Measurements from ENCODE around the gene POU2F3. TPM values are rescaled to one million over a fixed set of nuclear protein-coding genes. Genes with fewer than 3 reads are reported as not detected.

Gene POU2F3
- total and polyA plus RNA-seq, 2 of the 13 experiments (the other 11 are each of a cell fraction or from before 2014, with no cell fraction given): not detected

DNA sequence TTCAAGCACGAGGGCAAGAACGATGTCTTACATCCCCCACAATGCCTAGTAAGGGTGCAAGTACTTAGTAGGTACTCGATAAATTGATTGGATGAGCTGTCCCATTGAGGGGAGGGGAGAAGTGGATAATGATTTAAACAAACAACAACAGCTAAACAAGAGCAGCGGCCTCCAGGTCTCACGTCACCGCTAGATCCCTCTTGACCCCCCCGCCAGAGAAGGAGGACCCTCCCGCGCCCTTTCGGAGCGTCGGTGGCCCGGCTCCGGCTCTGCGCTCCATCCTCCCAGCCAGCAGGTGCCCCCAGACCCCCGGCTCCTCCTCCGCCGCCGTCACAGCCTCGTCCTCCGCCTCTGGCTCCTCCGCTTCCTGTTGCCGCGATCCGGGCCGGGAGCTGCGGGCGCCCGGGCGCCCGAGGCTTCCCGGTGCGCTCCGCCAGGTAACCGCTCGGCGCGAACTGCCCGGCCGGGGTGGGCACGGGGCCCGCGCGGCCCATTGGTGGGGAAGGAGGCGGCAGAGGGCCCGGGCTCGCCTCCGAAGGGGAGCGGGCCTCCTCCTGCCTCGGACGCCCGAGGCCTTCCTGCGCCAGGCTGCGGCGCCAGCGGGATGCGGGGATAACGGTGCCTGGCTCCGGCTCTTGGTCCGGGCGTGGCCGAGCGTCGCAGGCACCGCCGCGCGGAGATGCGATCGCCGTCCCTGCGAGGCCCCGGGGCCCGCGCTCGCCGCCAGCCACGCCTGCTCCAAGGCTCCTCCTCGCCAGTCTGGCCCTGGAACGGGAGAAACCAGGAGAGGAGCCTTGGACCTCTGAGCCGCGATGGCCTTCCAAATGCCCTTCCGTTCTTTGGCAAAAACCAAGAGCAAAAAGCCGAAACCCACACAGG, 85.2 kb downstream of the POU2F3 start, which contains the start of gene TLCD5 (continued):
- TF ChIP-seq, protein P1, sequence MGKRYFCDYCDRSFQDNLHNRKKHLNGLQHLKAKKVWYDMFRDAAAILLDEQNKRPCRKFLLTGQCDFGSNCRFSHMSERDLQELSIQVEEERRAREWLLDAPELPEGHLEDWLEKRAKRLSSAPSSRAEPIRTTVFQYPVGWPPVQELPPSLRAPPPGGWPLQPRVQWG (CRISPR knock-in tag; IDR thresholded peaks at IDR 0.05; ENCODE audit: borderline replicate concordance, low read depth): no peak
- TF ChIP-seq SRSF9 (IDR thresholded peaks at IDR 0.05; ENCODE audit: borderline replicate concordance, insufficient read depth, low read depth, low read length, poor library complexity, severe bottlenecking) (no peak), CBFB (CRISPR knock-in tag; IDR thresholded peaks at IDR 0.05) (no peak), MBNL3 (CRISPR knock-in tag; conservative IDR thresholded peaks at IDR 0.05) (no peak), NRL (CRISPR knock-in tag; IDR thresholded peaks at IDR 0.05; ENCODE audit: borderline replicate concordance) (no peak), TFDP1 (CRISPR knock-in tag; IDR thresholded peaks at IDR 0.05; ENCODE audit: borderline replicate concordance) (peak; percentile 51; the same call in 1 of the 2 replicates), RARA (CRISPR knock-in tag; IDR thresholded peaks at IDR 0.05) (no peak), JARID2 (CRISPR knock-in tag; IDR thresholded peaks at IDR 0.05; ENCODE audit: insufficient replicate concordance) (no peak), SNAPC4 (CRISPR knock-in tag; IDR thresholded peaks at IDR 0.05) (no peak), SIX1 (CRISPR knock-in tag; IDR thresholded peaks at IDR 0.05; ENCODE audit: borderline replicate concordance) (no peak), POLR2A (IDR thresholded peaks at IDR 0.05; ENCODE audit: insufficient read depth in 1 of 2, low read depth in 2 of 2, low read length in 2 of 2) (peak in 1 of 2 experiments; percentile 42; a peak in 1 of 4 replicates), MTF2 (CRISPR knock-in tag; IDR thresholded peaks at IDR 0.05; ENCODE audit: borderline replicate concordance) (0 out of 2 replicates have a peak, but pooled peaks have one; percentile 43), HMG20A (CRISPR knock-in tag; IDR thresholded peaks at IDR 0.05; ENCODE audit: borderline replicate concordance) (no peak), AGO1 (IDR thresholded peaks at IDR 0.05; ENCODE audit: low read depth, low read length, poor library complexity, severe bottlenecking) (no peak), TFAP4 (IDR thresholded peaks at IDR 0.05; ENCODE audit: borderline replicate concordance, low read depth) (no peak)
- TF ChIP-seq, protein P2, sequence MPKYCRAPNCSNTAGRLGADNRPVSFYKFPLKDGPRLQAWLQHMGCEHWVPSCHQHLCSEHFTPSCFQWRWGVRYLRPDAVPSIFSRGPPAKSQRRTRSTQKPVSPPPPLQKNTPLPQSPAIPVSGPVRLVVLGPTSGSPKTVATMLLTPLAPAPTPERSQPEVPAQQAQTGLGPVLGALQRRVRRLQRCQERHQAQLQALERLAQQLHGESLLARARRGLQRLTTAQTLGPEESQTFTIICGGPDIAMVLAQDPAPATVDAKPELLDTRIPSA (CRISPR knock-in tag; IDR thresholded peaks at IDR 0.05; ENCODE audit: borderline replicate concordance): no peak
- TF ChIP-seq, protein P3, sequence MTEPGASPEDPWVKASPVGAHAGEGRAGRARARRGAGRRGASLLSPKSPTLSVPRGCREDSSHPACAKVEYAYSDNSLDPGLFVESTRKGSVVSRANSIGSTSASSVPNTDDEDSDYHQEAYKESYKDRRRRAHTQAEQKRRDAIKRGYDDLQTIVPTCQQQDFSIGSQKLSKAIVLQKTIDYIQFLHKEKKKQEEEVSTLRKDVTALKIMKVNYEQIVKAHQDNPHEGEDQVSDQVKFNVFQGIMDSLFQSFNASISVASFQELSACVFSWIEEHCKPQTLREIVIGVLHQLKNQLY (CRISPR knock-in tag; IDR thresholded peaks at IDR 0.05): no peak
- TF ChIP-seq, protein P4, sequence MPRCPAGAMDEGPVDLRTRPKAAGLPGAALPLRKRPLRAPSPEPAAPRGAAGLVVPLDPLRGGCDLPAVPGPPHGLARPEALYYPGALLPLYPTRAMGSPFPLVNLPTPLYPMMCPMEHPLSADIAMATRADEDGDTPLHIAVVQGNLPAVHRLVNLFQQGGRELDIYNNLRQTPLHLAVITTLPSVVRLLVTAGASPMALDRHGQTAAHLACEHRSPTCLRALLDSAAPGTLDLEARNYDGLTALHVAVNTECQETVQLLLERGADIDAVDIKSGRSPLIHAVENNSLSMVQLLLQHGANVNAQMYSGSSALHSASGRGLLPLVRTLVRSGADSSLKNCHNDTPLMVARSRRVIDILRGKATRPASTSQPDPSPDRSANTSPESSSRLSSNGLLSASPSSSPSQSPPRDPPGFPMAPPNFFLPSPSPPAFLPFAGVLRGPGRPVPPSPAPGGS (CRISPR knock-in tag; IDR thresholded peaks at IDR 0.05): peak; percentile 78; the same call in 1 of the 2 replicates
